ENCODE measurements around the gene ROBO3. TPM values are rescaled to one million over a fixed set of nuclear protein-coding genes. Genes with fewer than 3 reads are reported as not detected.

ROBO3 gene
- total RNA-seq, 4 donors from 2014 or later, result 10.7 to 19.7 (median 16.7) TPM

DNA sequence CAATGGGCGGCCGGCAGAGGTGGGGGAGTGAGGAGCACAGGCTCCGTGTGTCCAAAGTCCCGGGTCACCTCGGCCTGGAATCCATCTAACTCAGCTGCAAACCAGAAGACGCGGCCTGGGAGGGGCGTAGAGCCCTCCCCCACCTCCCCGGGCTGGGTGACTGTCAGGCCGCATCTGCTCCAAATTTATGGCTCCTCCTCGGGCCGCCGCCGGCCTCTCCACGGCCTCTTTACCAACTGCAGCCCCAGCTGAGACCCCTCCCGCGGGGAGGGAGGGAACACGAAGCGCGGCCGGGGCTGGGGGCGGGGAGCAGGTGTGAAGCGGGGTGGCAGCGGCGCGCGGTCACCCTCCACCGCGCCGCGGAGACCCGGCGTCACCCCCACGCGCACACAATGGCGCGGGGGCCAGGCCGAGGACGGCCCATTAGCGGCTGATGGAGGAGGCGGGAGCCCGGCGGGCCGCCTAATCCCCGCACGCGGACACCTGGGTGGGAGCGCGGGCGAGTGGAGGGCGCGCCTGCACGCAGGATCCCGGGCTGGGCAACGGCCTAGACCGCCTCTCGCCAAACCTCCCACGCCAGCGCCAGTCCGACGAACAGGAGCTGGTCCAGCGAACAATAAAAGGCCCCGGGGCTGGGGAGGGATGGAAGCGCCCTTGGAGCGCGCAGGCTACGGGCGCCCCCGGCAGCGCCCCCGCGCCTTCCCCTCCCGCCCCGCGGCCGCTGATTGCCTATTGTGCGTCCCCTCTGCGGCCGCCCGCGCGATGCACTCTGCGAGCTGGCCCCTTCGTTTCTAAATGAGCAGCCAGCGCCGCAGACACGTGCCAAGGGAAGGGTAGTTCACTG lies 25.9 kb upstream of the ROBO3 start:
- TF ChIP-seq, protein P1, sequence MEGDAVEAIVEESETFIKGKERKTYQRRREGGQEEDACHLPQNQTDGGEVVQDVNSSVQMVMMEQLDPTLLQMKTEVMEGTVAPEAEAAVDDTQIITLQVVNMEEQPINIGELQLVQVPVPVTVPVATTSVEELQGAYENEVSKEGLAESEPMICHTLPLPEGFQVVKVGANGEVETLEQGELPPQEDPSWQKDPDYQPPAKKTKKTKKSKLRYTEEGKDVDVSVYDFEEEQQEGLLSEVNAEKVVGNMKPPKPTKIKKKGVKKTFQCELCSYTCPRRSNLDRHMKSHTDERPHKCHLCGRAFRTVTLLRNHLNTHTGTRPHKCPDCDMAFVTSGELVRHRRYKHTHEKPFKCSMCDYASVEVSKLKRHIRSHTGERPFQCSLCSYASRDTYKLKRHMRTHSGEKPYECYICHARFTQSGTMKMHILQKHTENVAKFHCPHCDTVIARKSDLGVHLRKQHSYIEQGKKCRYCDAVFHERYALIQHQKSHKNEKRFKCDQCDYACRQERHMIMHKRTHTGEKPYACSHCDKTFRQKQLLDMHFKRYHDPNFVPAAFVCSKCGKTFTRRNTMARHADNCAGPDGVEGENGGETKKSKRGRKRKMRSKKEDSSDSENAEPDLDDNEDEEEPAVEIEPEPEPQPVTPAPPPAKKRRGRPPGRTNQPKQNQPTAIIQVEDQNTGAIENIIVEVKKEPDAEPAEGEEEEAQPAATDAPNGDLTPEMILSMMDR (IDR thresholded peaks at IDR 0.05; ENCODE audit: low read depth), result no peak

DNA sequence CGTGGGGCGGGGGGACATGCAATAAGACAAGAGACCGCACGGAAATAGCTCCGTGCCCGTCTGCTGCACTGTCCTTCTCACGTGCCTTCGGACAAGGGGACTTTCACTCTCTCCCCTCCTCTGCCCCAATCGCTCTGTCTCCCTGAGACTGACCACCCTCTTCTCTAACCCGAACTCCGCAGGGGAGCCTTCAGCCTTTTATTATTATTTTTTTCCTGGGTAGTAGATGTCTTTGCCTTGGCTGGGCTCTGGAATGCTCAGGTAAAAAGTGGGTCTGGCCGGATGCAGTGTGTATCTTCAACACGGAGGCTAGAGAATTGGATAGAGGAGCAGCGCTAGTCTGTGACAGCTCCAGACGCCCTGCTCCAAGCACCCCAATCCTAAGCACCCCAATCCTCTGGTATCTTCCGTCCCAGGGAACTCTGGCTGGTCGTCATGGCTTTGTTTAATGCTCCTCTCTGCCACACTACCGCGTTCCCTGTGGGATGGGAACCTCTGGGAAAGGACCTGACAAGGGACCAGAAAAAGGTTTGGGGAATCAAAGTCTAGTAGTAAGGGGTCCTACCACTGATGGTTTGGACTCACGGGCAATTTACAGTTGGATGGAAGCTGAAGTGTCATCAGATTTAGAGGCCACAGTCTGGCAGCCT lies 25.1 kb upstream of the ROBO3 start:
- TF ChIP-seq, protein P1 (IDR thresholded peaks at IDR 0.05; ENCODE audit: low read depth), result no peak

DNA sequence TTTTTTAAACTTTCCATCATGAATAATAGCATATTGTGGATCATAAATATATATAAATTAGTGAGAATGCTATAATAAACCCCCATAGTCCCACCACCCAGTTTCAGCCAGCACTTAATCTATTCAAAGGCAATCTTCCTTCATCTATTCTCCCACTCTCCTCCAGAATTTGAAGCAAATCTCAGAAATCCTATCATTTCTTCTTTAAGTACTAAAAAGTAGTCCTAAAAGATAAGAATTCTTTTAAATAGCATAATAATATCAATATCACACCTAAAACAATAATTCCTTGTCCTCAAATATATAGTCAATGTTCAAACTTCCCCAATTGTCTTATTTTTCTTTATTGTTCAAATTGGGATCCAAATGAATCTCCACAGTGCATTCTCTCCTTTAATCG lies 24.6 kb upstream of the ROBO3 start:
- TF ChIP-seq, protein P1 (IDR thresholded peaks at IDR 0.05; ENCODE audit: low read depth), result no peak

DNA sequence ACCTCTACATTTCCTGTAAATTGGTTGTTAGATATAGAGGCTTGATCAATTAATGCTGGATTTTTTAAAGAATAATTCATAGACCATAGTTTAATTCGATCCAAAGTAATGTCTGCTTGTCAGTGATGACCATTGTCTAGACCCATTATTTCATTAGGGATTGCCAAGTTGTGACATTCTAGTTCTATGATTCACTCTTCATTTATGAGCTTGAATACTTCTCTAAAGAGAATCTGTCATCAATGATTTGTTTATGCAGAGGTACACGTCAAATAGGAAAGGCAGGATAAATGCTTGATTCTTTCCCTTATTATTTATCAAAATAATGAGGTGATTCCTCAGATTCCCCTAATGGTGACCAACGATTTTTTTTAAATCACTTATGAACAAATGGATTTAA lies 24.0 kb upstream of the ROBO3 start:
- TF ChIP-seq, protein P1 (IDR thresholded peaks at IDR 0.05; ENCODE audit: low read depth), result no peak

DNA sequence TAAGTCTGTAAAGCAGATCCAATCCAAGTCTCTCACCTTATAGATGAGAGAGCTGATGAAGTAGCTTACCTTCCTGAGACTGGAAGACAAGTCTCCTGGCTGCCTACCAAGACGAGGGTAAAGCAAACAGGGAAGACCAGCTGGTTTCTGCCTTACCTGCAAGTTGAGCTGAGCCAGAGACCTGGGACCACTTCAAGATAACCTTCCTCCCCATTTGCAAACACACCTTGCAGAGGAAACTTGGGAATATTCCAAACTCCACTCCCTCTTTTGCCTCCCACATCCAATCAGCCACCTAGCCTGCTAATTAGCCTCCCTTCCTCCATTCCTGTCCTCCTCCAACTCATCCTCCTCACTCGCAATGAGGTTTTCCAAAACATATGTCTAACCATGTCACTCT lies 23.4 kb upstream of the ROBO3 start:
- TF ChIP-seq, protein P1 (IDR thresholded peaks at IDR 0.05; ENCODE audit: low read depth), result no peak

DNA sequence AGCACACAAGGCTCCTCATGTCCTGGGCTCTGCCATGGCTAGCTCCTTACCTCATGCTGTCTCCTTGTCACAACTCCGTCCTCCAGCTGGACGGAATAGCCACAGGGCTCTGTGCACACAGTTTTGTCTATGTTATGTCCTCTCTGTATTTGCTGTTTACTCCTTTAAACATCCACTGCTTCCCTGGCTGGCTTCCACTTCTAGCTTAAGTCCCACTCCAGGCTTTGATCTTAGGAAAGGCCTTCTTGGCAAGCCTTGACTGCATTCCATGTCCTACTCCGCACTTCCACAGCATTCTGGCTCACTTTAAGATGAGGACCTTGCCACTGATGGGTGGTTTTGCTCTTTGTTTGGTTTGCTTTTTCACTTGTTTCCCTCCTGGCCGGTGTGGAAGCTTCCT lies 22.9 kb upstream of the ROBO3 start:
- TF ChIP-seq, protein P1 (IDR thresholded peaks at IDR 0.05; ENCODE audit: low read depth), result no peak

DNA sequence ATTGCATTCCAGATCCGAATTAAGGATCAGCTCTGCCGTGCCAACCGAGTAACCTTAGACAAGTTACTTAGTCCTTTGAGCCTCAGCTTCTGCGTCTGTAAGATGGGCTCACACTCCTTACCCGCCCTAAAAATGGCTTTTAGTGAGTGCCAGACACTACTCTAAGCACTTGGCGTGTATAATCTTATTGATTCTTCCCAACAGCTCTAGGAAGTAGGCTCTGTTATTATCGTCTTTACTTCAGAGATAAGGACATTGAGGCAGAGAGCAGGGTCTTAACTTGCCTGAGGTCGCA lies 21.7 kb upstream of the ROBO3 start:
- TF ChIP-seq, protein P1 (IDR thresholded peaks at IDR 0.05; ENCODE audit: low read depth), result no peak

Measured in subcutaneous adipose tissue (tissue), 4 donors.